Sigmoid colon (tissue), 7 donors: ENCODE data around the gene BAIAP3. TPM values are rescaled to one million over a fixed set of nuclear protein-coding genes. Genes with fewer than 3 reads are reported as not detected.

ENCODE experiments used
- DNase-seq: peaks from one replicate; pipeline ENCODE4 v3.0.0-alpha.2; 2019
- H3K27ac ChIP-seq, 4 donors: fragments of 200-600 bp; sonication (generic); one replicate each; pipeline ENCODE4 v1.5.1; 2016 to 2019; ENCODE audit warnings: mild to moderate bottlenecking in 1 of 4
- H3K27me3 ChIP-seq, 3 donors: fragments of 200-600 bp; sonication (generic); one replicate each; pipeline ENCODE4 v1.5.1; 2019; ENCODE audit warnings: mild to moderate bottlenecking in 1 of 3
- H3K36me3 ChIP-seq, 4 donors: fragments of 200-600 bp; sonication (generic); one replicate each; pipeline ENCODE4 v1.5.1; 2016 to 2019
- H3K4me1 ChIP-seq, 4 donors: fragments of 200-600 bp; sonication (generic); one replicate each; pipeline ENCODE4 v1.5.1; 2017 to 2019
- H3K4me3 ChIP-seq, 4 donors: fragments of 200-600 bp; sonication (generic); one replicate each; pipeline ENCODE4 v1.5.1; 2017 to 2019; ENCODE audit warnings: mild to moderate bottlenecking in 2 of 4, moderate library complexity in 1 of 4
- H3K9me3 ChIP-seq, 4 donors: fragments of 200-600 bp in 3 of 4; sonication (generic) in 3 of 4; one replicate each; pipeline versions ENCODE4 v1.5.1 to v1.6.1; 2013 to 2019
- EP300 ChIP-seq, 4 donors: sonication (generic); formaldehyde crosslinking; IDR thresholded peaks; one replicate each; pipeline ENCODE4 v1.6.1; 2017; ENCODE audit warnings: antibody characterized with exemption in 4 of 4
- POLR2A ChIP-seq, 2 donors: fragments of 450-650 bp; IDR thresholded peaks; one replicate each; pipeline ENCODE4 v1.6.1; 2016; ENCODE audit warnings: antibody characterized with exemption in 2 of 2, mild to moderate bottlenecking in 2 of 2, moderate library complexity in 2 of 2
- POLR2AphosphoS5 ChIP-seq, 4 donors: sonication (generic); formaldehyde crosslinking; IDR thresholded peaks; one replicate each; pipeline ENCODE4 v1.6.1; 2017; ENCODE audit warnings: antibody characterized with exemption in 4 of 4
- WGBS, 2 donors: extraction: QIAGEN DNeasy Blood & Tissue Kit; methylation state at CpG; one replicate each; pipeline ENCODE4 v1.1.7; 2013; 5-methylcytosine and 5-hydroxymethylcytosine counted together
- intact Hi-C: fragments of 100-400 bp; cut with DNase I; formaldehyde crosslinking; loops from one replicate; pipeline ENCODE4 v1.15.1; 2023
- polyA plus RNA-seq, 3 donors: library from polyadenylated mRNA; stranded (reverse); fragments of 200-250 nt; gene quantifications; one replicate each; pipeline ENCODE4 v1.2.3, GENCODE V29; 2013
- total RNA-seq, 4 donors: library from RNA; depleted of rRNA; stranded (reverse); fragments of >200 nt; gene quantifications; one replicate each; pipeline ENCODE4 v1.1.0, GENCODE V29; 2016
- TF ChIP-seq, protein P1 (sequence below), 4 experiments: fragments of 450-650 bp in 3 of 4; fragments of 200-600 bp in 1 of 4; IDR thresholded peaks; one replicate each; pipeline ENCODE4 v1.5.1; 2016 to 2019; ENCODE audit warnings: antibody characterized with exemption in 4 of 4, mild to moderate bottlenecking in 3 of 4, moderate library complexity in 2 of 4
- donor health status: healthy with polysubstance abuse.
- donor health status: Bipolar disorder and iron deficiency.
- donor health status: healthy.

Gene BAIAP3
- total and polyA plus RNA-seq, 7 donors = 0.60 to 5.5 (median 1.7) TPM; not detected in 1

DNA sequence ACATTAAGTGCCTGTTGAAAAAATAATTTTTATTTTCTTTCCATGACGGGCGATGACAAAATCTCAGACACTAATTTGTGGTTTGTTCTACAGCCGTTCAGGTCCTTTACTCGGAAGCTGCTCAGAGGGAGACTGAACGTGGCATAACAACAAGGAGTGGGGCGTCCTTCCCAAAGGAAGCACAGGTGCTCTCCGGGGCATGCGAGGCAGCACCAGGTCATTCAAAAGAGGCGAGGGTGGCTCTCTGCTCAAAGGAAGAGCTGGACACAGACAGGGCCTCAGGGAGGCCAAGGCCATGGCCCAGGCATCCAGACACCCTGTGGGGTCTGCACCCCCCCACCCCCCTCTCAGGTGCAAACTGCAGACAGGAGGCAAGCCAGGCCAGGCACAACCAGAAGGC, 64.9 kb downstream of the BAIAP3 start:
- 93 to 95% methylated on average over 9 of the region's 9 CpGs for WGBS, 2 donors
- intact Hi-C loops = no loop called here
- H3K36me3 ChIP-seq = peaks cover 40 to 96% (median 48%) of the 10 kb centered on the region in 4 donors

More for the DNA sequence above, 64.9 kb downstream of the BAIAP3 start:
- Histone ChIP-seq H3K4me1 (no peaks in the 10 kb centered on the region), H3K9me3 (no peaks in the 10 kb centered on the region), H3K27me3 (no peaks in the 10 kb centered on the region), H3K27ac (no peak overlapping the region), H3K4me3 (no peak overlapping the region)
- no peak for TF ChIP-seq POLR2A (IDR thresholded peaks at IDR 0.05)
- TF ChIP-seq POLR2AphosphoS5 (IDR thresholded peaks at IDR 0.05) = no peak
- TF ChIP-seq, protein P1, sequence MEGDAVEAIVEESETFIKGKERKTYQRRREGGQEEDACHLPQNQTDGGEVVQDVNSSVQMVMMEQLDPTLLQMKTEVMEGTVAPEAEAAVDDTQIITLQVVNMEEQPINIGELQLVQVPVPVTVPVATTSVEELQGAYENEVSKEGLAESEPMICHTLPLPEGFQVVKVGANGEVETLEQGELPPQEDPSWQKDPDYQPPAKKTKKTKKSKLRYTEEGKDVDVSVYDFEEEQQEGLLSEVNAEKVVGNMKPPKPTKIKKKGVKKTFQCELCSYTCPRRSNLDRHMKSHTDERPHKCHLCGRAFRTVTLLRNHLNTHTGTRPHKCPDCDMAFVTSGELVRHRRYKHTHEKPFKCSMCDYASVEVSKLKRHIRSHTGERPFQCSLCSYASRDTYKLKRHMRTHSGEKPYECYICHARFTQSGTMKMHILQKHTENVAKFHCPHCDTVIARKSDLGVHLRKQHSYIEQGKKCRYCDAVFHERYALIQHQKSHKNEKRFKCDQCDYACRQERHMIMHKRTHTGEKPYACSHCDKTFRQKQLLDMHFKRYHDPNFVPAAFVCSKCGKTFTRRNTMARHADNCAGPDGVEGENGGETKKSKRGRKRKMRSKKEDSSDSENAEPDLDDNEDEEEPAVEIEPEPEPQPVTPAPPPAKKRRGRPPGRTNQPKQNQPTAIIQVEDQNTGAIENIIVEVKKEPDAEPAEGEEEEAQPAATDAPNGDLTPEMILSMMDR (IDR thresholded peaks at IDR 0.05) = no peak
- TF ChIP-seq EP300 (IDR thresholded peaks at IDR 0.05) = no peak
- no peak for DNase-seq

Other genes starting within 250 kb of the BAIAP3 start
- gene C1QTNF8, start 237.4 kb upstream of the BAIAP3 start, total RNA-seq = not detected
- gene C1QTNF8, start 237.4 kb upstream of the BAIAP3 start, polyA plus RNA-seq = not detected
- gene CACNA1H, start 180.5 kb upstream of the BAIAP3 start, total RNA-seq = 100 to 1,000 TPM in 2 of 4 donors, 10 to 100 TPM in 2; 37.0 to 181 (median 127) TPM
- 10 to 100 TPM in 1 of 3 donors, 1 to 10 TPM in 1, under 1 TPM in 1; 0.46 to 10.1 (median 1.8) TPM for gene CACNA1H, start 180.5 kb upstream of the BAIAP3 start, polyA plus RNA-seq
- 1 to 10 TPM in 1 of 4 donors, not detected in 3; 1.4 TPM for gene TPSG1, start 108.4 kb upstream of the BAIAP3 start, total RNA-seq
- gene TPSG1, start 108.4 kb upstream of the BAIAP3 start, polyA plus RNA-seq = 10 to 100 TPM; 21.5 to 73.9 (median 59.9) TPM
- 100 to 1,000 TPM in 1 of 4 donors, 10 to 100 TPM in 3; 12.2 to 182 (median 17.6) TPM for gene TPSB2, start 103.5 kb upstream of the BAIAP3 start, total RNA-seq
- 10 to 100 TPM in 2 of 3 donors, 1 to 10 TPM in 1; 7.9 to 27.6 (median 11.0) TPM for gene TPSB2, start 103.5 kb upstream of the BAIAP3 start, polyA plus RNA-seq
- gene TPSAB1, start 92.9 kb upstream of the BAIAP3 start, total RNA-seq = 100 to 1,000 TPM in 1 of 4 donors, 10 to 100 TPM in 3; 10.2 to 118 (median 17.3) TPM
- 10 to 100 TPM in 1 of 3 donors, 1 to 10 TPM in 2; 5.1 to 25.2 (median 8.9) TPM for gene TPSAB1, start 92.9 kb upstream of the BAIAP3 start, polyA plus RNA-seq
- 1 to 10 TPM in 1 of 4 donors, not detected in 3; 5.3 TPM for gene TPSD1, start 77.6 kb upstream of the BAIAP3 start, total RNA-seq
- 1 to 10 TPM in 1 of 3 donors, under 1 TPM in 1, not detected in 1; 0.71 to 1.2 TPM for gene TPSD1, start 77.6 kb upstream of the BAIAP3 start, polyA plus RNA-seq
- 10 to 100 TPM; 44.0 to 95.3 (median 61.5) TPM for gene UBE2I, start 24.0 kb upstream of the BAIAP3 start, total RNA-seq
- gene UBE2I, start 24.0 kb upstream of the BAIAP3 start, polyA plus RNA-seq = 10 to 100 TPM; 38.4 to 85.1 (median 45.3) TPM
- gene TSR3, start 18.2 kb downstream of the BAIAP3 start, total RNA-seq = 100 to 1,000 TPM in 2 of 4 donors, 10 to 100 TPM in 2; 83.4 to 107 (median 98.3) TPM
- 10 to 100 TPM; 59.0 to 69.1 (median 66.9) TPM for gene TSR3, start 18.2 kb downstream of the BAIAP3 start, polyA plus RNA-seq
- gene GNPTG, start 18.3 kb downstream of the BAIAP3 start, total RNA-seq = 10 to 100 TPM; 42.1 to 60.1 (median 43.7) TPM
- 10 to 100 TPM; 28.0 to 46.0 (median 30.6) TPM for gene GNPTG, start 18.3 kb downstream of the BAIAP3 start, polyA plus RNA-seq
- 10 to 100 TPM; 19.6 to 29.1 (median 20.7) TPM for gene UNKL, start 81.1 kb downstream of the BAIAP3 start, total RNA-seq
- gene UNKL, start 81.1 kb downstream of the BAIAP3 start, polyA plus RNA-seq = 10 to 100 TPM in 2 of 3 donors, 1 to 10 TPM in 1; 2.1 to 13.0 (median 10.8) TPM
- gene UQCC4, start 87.1 kb downstream of the BAIAP3 start, total RNA-seq = 10 to 100 TPM in 3 of 4 donors, 1 to 10 TPM in 1; 8.3 to 17.4 (median 15.6) TPM
- 10 to 100 TPM; 25.8 to 32.6 (median 27.0) TPM for gene UQCC4, start 87.1 kb downstream of the BAIAP3 start, polyA plus RNA-seq
- gene PERCC1, start 97.4 kb downstream of the BAIAP3 start, total RNA-seq = not detected
- under 1 TPM in 1 of 3 donors, not detected in 2; 0.07 TPM for gene PERCC1, start 97.4 kb downstream of the BAIAP3 start, polyA plus RNA-seq
- under 1 TPM in 1 of 4 donors, not detected in 3; 0.55 TPM for gene CCDC154, start 110.9 kb downstream of the BAIAP3 start, total RNA-seq
- 1 to 10 TPM in 1 of 3 donors, not detected in 2; 1.4 TPM for gene CCDC154, start 110.9 kb downstream of the BAIAP3 start, polyA plus RNA-seq
- 10 to 100 TPM; 31.0 to 78.7 (median 42.2) TPM for gene CLCN7, start 141.4 kb downstream of the BAIAP3 start, total RNA-seq
- gene CLCN7, start 141.4 kb downstream of the BAIAP3 start, polyA plus RNA-seq = 10 to 100 TPM in 1 of 3 donors, 1 to 10 TPM in 2; 4.2 to 55.4 (median 5.5) TPM
- gene PTX4, start 155.3 kb downstream of the BAIAP3 start, total RNA-seq = not detected
- not detected for gene PTX4, start 155.3 kb downstream of the BAIAP3 start, polyA plus RNA-seq
- gene TELO2, start 159.7 kb downstream of the BAIAP3 start, total RNA-seq = 10 to 100 TPM; 12.5 to 31.3 (median 18.1) TPM
- 10 to 100 TPM; 10.4 to 60.3 (median 12.0) TPM for gene TELO2, start 159.7 kb downstream of the BAIAP3 start, polyA plus RNA-seq
- gene TMEM204, start 200.0 kb downstream of the BAIAP3 start, total RNA-seq = 10 to 100 TPM; 38.0 to 46.0 (median 42.3) TPM
- gene TMEM204, start 200.0 kb downstream of the BAIAP3 start, polyA plus RNA-seq = 10 to 100 TPM in 2 of 3 donors, 1 to 10 TPM in 1; 2.5 to 16.2 (median 15.7) TPM